ENCODE measurements around the gene WIZ. TPM values are rescaled to one million over a fixed set of nuclear protein-coding genes. Genes with fewer than 3 reads are reported as not detected.

Gene WIZ
- total and polyA plus RNA-seq, 3 donors from 2014 or later: 66.2 to 118 (median 109) TPM

DNA sequence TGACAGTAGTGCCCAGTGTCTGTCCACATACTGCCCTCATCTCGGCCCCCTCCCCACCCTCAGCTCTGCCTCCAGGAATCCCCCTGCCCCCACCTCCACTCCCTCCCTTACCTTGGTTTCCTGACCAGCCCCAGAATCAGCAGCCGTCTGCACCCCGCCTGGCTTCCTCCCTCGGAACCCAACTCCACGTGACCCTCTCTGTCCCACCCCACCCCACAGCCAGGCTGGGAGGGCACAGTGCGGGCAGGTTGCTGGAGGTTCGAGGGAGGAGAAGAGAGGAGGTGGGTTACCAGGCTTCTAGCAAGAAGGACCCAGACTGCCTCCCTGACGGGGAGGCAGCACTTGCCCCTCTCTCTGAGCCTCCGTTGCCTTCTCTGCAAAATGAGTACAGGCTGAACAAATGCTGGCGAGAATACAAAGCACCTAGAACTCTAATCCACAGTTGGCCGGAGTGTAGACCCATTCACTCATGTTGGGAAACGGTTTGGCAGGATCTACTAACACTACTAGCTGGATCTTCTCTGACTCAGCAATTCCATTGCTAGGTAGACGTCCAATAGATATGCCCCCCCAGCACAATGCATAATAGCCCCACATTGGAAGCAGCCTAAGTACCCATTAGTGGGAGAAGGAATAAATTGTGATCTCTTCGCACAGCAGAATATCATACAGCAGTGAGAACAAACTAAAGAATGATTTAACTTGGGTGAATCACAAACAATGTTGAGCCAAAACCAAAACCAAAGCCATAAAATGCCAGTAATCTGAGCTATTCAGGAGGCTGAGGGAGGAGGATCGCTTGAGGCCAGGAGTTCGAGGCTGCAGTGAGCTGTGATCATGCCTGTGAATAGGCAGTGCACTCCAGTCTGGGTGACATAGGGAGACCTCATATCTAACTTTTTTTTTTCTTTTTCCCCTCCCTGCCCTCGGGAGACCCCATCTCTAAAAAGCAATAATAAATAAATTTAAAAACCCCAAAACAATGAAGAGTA, 14.9 kb upstream of the WIZ start, which contains the start of gene RASAL3:
TSS of gene RASAL3 (minus strand) at position 151 of the 992 bp plus-strand sequence. CDS start 186 bp downstream, outside the sequence.
- Histone ChIP-seq H3K9me3 (no peaks in the 10 kb centered on the region), H3K4me3 (peak within 1 kb of the TSS in 1 of 2 donors; percentile 38), H3K27me3 (no peaks in the 10 kb centered on the region), H3K36me3 (ENCODE audit: low read depth, missing control alignments) (no peaks in the 10 kb centered on the region), H3K4me1 (no peaks in the 10 kb centered on the region), H3K27ac (no peak within 1 kb of the TSS)
- 32 to 36% methylated on average over 16 to 17 of the region's 17 CpGs for WGBS, 2 donors
- no peak for TF ChIP-seq POLR2A (IDR thresholded peaks at IDR 0.05)
- TF ChIP-seq, protein P1, sequence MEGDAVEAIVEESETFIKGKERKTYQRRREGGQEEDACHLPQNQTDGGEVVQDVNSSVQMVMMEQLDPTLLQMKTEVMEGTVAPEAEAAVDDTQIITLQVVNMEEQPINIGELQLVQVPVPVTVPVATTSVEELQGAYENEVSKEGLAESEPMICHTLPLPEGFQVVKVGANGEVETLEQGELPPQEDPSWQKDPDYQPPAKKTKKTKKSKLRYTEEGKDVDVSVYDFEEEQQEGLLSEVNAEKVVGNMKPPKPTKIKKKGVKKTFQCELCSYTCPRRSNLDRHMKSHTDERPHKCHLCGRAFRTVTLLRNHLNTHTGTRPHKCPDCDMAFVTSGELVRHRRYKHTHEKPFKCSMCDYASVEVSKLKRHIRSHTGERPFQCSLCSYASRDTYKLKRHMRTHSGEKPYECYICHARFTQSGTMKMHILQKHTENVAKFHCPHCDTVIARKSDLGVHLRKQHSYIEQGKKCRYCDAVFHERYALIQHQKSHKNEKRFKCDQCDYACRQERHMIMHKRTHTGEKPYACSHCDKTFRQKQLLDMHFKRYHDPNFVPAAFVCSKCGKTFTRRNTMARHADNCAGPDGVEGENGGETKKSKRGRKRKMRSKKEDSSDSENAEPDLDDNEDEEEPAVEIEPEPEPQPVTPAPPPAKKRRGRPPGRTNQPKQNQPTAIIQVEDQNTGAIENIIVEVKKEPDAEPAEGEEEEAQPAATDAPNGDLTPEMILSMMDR (IDR thresholded peaks at IDR 0.05): no peak
- intact Hi-C loops (cut with DNase I; ENCODE audit: low total_unique reads): no loop called here
- DNase-seq: no peak

DNA sequence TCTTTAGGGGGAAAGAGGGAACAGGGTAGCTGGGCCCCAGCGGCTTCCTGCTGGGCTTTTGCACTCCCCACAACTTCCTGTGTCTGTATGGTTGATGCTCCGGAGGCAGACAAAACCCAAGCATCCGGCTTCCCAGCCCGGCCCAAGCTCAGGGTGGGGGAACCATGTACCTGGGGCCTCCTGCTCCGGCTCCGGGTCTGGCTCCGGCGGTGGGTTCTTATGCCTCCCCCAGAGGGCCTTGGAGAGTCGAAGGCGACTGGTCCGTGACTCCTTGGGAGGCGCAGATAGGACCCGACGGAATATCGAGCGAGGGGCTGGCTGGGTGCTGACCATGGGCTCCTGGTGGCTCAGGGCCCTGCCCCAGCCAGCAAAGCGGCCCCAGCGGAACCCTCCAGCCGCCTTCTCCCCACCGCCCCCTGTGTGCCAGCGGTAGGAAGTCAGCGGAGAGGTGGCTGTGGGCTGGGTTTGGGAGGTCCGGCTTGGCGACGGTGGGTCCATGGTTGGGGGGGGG, 14.2 kb upstream of the WIZ start:
- no peak for DNase-seq
- 27 to 80% methylated on average over 1 to 21 of the region's 25 CpGs for WGBS, 2 donors
- TF ChIP-seq POLR2A (IDR thresholded peaks at IDR 0.05): no peak
- TF ChIP-seq, protein P1 (IDR thresholded peaks at IDR 0.05): no peak
- H3K9me3 ChIP-seq: no peaks in the 10 kb centered on the region
- H3K27me3 ChIP-seq: no peaks in the 10 kb centered on the region
- H3K4me3 ChIP-seq: peak overlapping the region in 1 of 2 donors; percentile 38
- intact Hi-C loops (cut with DNase I; ENCODE audit: low total_unique reads): no loop called here
- no peaks in the 10 kb centered on the region for H3K4me1 ChIP-seq
- no peaks in the 10 kb centered on the region for H3K36me3 ChIP-seq (ENCODE audit: low read depth, missing control alignments)
- no peak overlapping the region for H3K27ac ChIP-seq

DNA sequence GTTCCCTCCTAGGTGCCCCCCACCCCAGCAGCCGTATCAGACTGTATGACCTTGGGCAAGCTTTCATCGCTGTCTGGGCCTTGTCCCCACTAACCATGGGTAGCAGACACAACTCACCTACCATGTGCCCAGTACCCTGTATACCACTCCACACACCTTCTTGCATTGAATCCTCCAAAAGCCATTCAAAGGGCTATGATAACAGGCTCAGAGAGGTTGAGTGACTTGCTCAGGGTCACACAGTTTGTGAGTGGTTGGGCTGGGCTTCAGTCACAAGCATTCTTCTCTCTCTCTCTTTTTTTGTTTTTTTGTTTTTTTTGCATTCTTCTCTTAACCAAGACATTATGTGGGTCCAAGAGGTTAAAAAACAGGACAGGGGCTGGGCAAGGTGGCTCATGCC, 11.9 kb upstream of the WIZ start:
- intact Hi-C loops (cut with DNase I; ENCODE audit: low total_unique reads): no loop called here
- no peak overlapping the region for H3K4me3 ChIP-seq
- no peak for DNase-seq
- no peak for TF ChIP-seq POLR2A (IDR thresholded peaks at IDR 0.05)
- TF ChIP-seq, protein P1 (IDR thresholded peaks at IDR 0.05): no peak
- 61 to 73% methylated on average over 2 of the region's 2 CpGs for WGBS, 2 donors
- H3K9me3 ChIP-seq: no peaks in the 10 kb centered on the region
- no peak overlapping the region for H3K27ac ChIP-seq
- H3K4me1 ChIP-seq: no peaks in the 10 kb centered on the region
- H3K27me3 ChIP-seq: no peaks in the 10 kb centered on the region
- H3K36me3 ChIP-seq (ENCODE audit: low read depth, missing control alignments): no peaks in the 10 kb centered on the region

DNA sequence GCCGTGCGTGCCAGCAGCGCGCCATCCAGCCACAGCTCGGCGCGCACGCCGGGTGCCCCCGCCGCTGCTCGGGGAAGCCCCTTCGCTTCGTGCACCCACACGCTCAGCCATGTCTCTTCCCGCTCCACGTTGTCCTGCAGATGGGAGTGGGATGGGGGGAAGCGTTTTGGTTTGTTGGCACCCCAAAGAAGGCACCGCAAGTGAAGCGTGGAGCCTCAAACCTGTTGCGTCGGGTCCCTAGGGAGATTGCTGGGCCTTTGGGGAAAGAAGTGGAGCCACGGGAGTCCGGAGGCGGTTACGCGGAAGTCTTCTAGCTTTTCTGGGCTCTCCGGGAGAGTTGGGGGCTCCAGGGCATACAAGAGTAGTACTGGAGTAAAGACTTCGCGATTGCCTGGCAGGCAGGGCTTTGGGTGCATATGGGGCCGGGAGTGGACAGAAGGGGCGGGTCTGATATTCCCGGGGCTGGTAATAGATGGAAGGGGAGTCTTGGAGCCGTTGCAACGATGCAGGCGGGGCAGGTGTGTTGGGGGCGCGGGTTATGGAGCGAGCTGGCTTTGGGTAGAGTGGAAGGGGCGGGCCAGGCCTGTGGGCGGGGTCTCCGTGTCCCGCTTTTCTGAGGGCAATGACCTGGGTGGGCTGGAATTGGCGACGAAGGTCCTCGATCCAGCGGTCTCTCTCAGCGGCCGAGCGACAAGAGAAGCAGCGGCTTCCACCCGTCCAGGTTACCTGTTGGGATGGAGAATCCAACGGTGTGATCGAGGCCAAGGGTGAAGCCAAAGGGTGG, 8.1 kb upstream of the WIZ start:
- Histone ChIP-seq H3K9me3 (no peaks in the 10 kb centered on the region), H3K27ac (no peak overlapping the region), H3K27me3 (no peaks in the 10 kb centered on the region), H3K36me3 (ENCODE audit: low read depth, missing control alignments) (no peaks in the 10 kb centered on the region), H3K4me3 (no peak overlapping the region), H3K4me1 (peaks cover 5% of the 10 kb centered on the region)
- no peak for DNase-seq
- no peak for TF ChIP-seq POLR2A (IDR thresholded peaks at IDR 0.05)
- TF ChIP-seq, protein P1 (IDR thresholded peaks at IDR 0.05): no peak
- intact Hi-C loops (cut with DNase I; ENCODE audit: low total_unique reads): no loop called here
- 5 to 17% methylated on average over 17 to 45 of the region's 54 CpGs for WGBS, 2 donors
